GM06990 (cell line): ENCODE data around the gene DMRTC2.
A peak's percentile ranks its signal among the peaks of the same experiment; 100 is the strongest.

Source experiments
- DNase-seq: peaks from one replicate; pipeline ENCODE4 v3.0.0-alpha.2; 2011; ENCODE audit not compliant: insufficient read length; ENCODE audit errors: extremely low read depth
- H3K27me3 ChIP-seq: replicated peaks from 2 replicates; pipeline ENCODE4 v1.6.0; 2011; ENCODE audit warnings: low read length; ENCODE audit not compliant: control insufficient read depth, insufficient read depth
- H3K36me3 ChIP-seq: 2 replicates; pipeline ENCODE4 v1.5.1; 2011; ENCODE audit warnings: low read length; ENCODE audit not compliant: control insufficient read depth, insufficient read depth
- H3K4me3 ChIP-seq: replicated peaks from 2 replicates; pipeline ENCODE4 v1.5.1; 2011; ENCODE audit warnings: low read depth, mild to moderate bottlenecking, control low read depth, low read length
- TF ChIP-seq, protein P1 (sequence below): IDR thresholded peaks from 2 replicates; pipeline ENCODE4 v1.5.1; 2011; ENCODE audit warnings: low read length, control low read depth, mild to moderate bottlenecking, inconsistent platforms; ENCODE audit not compliant: insufficient read depth, poor library complexity, severe bottlenecking

The DMRTC2 gene

GRCh38 chr19:41882568-41883462, 38.0 kb downstream of the DMRTC2 start, which contains the start of gene ARHGEF1:
Gene ARHGEF1 (plus strand): TSS chr19:41883184. CDS start chr19:41888083, 4,899 bp downstream.
- H3K27me3 ChIP-seq, result no peaks in the 10 kb centered on the region
- H3K4me3 ChIP-seq, result peak within 1 kb of the TSS; percentile 95
- peak; percentile 73 for DNase-seq
- TF ChIP-seq, protein P1, sequence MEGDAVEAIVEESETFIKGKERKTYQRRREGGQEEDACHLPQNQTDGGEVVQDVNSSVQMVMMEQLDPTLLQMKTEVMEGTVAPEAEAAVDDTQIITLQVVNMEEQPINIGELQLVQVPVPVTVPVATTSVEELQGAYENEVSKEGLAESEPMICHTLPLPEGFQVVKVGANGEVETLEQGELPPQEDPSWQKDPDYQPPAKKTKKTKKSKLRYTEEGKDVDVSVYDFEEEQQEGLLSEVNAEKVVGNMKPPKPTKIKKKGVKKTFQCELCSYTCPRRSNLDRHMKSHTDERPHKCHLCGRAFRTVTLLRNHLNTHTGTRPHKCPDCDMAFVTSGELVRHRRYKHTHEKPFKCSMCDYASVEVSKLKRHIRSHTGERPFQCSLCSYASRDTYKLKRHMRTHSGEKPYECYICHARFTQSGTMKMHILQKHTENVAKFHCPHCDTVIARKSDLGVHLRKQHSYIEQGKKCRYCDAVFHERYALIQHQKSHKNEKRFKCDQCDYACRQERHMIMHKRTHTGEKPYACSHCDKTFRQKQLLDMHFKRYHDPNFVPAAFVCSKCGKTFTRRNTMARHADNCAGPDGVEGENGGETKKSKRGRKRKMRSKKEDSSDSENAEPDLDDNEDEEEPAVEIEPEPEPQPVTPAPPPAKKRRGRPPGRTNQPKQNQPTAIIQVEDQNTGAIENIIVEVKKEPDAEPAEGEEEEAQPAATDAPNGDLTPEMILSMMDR, result no peak
- H3K36me3 ChIP-seq, result peaks cover 13% of the 10 kb centered on the region

- H3K4me3 ChIP-seq, result peak overlapping the region; percentile 95
- peaks cover 12% of the 10 kb centered on the region for H3K36me3 ChIP-seq
- DNase-seq, result no peak
- H3K27me3 ChIP-seq, result no peaks in the 10 kb centered on the region
- TF ChIP-seq, protein P1, result no peak
Observed at GRCh38 chr19:41883463-41883820, 38.6 kb downstream of the DMRTC2 start.

DNA sequence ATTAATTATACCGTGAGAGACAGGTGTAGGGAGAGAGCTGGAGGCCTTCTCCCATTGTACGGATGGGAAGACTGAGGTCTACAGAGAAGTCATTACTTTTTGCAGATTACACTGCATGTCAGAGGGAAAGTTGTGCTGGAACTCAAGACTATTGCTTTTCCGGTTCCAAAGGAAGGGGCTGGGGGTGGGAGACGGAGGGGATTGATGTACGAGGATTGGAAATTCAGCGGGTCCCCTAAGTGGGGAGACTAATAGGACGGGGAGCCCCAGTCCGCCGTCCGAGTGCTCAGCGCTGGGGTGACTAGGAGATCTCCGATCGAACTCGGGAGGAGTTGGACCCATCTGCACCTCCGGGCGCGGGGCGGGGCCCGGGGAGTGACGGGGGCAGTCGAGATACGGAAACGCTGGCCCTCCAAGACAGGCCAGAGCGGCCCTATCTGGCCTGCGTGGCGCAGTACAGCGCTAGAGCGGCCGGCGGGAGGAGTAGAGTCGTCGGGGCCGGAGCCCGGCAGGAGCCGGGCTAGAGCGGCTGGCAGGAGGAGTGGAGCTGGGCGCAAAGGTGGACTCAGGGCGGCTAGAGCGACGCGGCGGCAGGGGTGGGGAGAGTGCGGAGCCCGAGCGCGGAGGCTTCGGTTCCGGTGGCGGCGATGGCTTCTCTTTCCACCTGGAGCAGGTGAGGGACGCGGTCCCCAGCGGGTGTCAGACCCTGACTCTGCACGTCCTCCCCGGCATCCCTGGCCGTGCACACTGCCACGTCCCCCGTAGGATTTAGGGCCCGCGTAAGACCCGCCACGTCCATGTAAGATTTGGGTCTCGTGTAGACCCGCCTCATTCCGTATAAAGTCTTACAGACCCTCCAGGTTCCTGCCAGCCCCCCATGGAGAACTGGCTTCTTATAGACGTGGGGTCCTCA, 39.2 kb downstream of the DMRTC2 start:
- peaks cover 13% of the 10 kb centered on the region for H3K36me3 ChIP-seq
- DNase-seq, result peak; percentile 98

GRCh38 chr19:41886761-41887710, 42.2 kb downstream of the DMRTC2 start:
- Histone ChIP-seq H3K36me3 (peaks cover 14% of the 10 kb centered on the region), H3K27me3 (no peaks in the 10 kb centered on the region), H3K4me3 (peak overlapping the region; percentile 64)
- peak; percentile 61 for DNase-seq
- TF ChIP-seq, protein P1, result no peak

More for the DNA sequence above, 39.2 kb downstream of the DMRTC2 start:
- Histone ChIP-seq H3K4me3 (peak overlapping the region; percentile 95), H3K27me3 (no peaks in the 10 kb centered on the region)
- TF ChIP-seq, protein P1, result peak; percentile 29
